Mucosa of descending colon (tissue), 3 donors: ENCODE measurements around the gene GLI1. TPM values are rescaled to one million over a fixed set of nuclear protein-coding genes. Genes with fewer than 3 reads are reported as not detected.

Experiments
- ATAC-seq: fragments of 200-7000 bp; cut with Tn5 transposase; one replicate; pipeline ENCODE4 v1.9.1; 2020; ENCODE audit warnings: mild to moderate bottlenecking, moderate library complexity
- DNase-seq, 3 donors: peaks; one replicate each; pipeline ENCODE4 v3.0.0-alpha.2; 2020
- H3K36me3 ChIP-seq: fragments of 200-600 bp; one replicate; pipeline ENCODE4 v1.8.0; 2021; ENCODE audit warnings: low read depth, mild to moderate bottlenecking
- H3K4me1 ChIP-seq: fragments of 200-600 bp; one replicate; pipeline ENCODE4 v1.8.0; 2021; ENCODE audit warnings: low read depth, mild to moderate bottlenecking
- H3K4me3 ChIP-seq: fragments of 200-600 bp; one replicate; pipeline ENCODE4 v1.8.0; 2021; ENCODE audit warnings: mild to moderate bottlenecking
- H3K9me3 ChIP-seq: fragments of 200-600 bp; one replicate; pipeline ENCODE4 v1.8.0; 2021; ENCODE audit warnings: mild to moderate bottlenecking
- intact Hi-C, 2 donors: fragments of 100-400 bp; cut with DNase I in 1 of 2; cut with micrococcal nuclease in 1 of 2; formaldehyde crosslinking; loops; one replicate each; pipeline versions ENCODE4 v1.11.0 to v1.11.1; 2022; cut with DNase I, micrococcal nuclease
- total RNA-seq, 3 donors: library from RNA; stranded (reverse); fragmentation: NEBNext Ultra II Directional in 2 of 3; extraction: Animal tissue kit (Norgen Biotek cat#: 25700) in 2 of 3; gene quantifications; one replicate each; pipeline versions ENCODE4 v1.2.1 to v1.2.4, GENCODE V29; 2021 to 2023
- TF ChIP-seq, protein P1 (sequence below): fragments of 200-600 bp; IDR thresholded peaks from one replicate; pipeline ENCODE4 v1.8.0; 2022; ENCODE audit warnings: antibody characterized with exemption, mild to moderate bottlenecking
- donor health status: DM: no; HTN: no; CAD: no; lungs with moderate emphysema.
- donor health status: DM: no; HTN: no; CAD: no.
- donor health status: DM: no; HTN: yes; CAD: no.

GLI1 gene
- total RNA-seq, 3 donors from 2014 or later, result 0.46 to 2.0 (median 1.9) TPM

DNA sequence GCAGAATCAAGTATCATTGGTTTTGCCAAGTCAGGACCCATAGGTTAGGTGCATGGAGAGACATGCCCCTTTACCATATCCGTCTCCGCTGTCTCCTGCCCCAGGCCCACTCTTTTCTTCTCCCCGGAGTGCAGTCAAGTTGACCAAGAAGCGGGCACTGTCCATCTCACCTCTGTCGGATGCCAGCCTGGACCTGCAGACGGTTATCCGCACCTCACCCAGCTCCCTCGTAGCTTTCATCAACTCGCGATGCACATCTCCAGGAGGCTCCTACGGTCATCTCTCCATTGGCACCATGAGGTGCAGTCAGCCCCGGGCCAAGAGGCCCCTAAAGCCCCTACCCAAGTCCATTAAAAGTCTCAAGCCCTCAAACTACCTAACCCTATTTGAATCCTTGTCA, 5.0 kb downstream of the GLI1 start:
- intact Hi-C loops, result no loop called here
- TF ChIP-seq, protein P1, sequence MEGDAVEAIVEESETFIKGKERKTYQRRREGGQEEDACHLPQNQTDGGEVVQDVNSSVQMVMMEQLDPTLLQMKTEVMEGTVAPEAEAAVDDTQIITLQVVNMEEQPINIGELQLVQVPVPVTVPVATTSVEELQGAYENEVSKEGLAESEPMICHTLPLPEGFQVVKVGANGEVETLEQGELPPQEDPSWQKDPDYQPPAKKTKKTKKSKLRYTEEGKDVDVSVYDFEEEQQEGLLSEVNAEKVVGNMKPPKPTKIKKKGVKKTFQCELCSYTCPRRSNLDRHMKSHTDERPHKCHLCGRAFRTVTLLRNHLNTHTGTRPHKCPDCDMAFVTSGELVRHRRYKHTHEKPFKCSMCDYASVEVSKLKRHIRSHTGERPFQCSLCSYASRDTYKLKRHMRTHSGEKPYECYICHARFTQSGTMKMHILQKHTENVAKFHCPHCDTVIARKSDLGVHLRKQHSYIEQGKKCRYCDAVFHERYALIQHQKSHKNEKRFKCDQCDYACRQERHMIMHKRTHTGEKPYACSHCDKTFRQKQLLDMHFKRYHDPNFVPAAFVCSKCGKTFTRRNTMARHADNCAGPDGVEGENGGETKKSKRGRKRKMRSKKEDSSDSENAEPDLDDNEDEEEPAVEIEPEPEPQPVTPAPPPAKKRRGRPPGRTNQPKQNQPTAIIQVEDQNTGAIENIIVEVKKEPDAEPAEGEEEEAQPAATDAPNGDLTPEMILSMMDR, result no peak
- Histone ChIP-seq H3K4me3 (no peak overlapping the region), H3K9me3 (no peaks in the 10 kb centered on the region), H3K4me1 (peaks cover 19% of the 10 kb centered on the region), H3K36me3 (no peaks in the 10 kb centered on the region)
- no peak for ATAC-seq
- no peak for DNase-seq

DNA sequence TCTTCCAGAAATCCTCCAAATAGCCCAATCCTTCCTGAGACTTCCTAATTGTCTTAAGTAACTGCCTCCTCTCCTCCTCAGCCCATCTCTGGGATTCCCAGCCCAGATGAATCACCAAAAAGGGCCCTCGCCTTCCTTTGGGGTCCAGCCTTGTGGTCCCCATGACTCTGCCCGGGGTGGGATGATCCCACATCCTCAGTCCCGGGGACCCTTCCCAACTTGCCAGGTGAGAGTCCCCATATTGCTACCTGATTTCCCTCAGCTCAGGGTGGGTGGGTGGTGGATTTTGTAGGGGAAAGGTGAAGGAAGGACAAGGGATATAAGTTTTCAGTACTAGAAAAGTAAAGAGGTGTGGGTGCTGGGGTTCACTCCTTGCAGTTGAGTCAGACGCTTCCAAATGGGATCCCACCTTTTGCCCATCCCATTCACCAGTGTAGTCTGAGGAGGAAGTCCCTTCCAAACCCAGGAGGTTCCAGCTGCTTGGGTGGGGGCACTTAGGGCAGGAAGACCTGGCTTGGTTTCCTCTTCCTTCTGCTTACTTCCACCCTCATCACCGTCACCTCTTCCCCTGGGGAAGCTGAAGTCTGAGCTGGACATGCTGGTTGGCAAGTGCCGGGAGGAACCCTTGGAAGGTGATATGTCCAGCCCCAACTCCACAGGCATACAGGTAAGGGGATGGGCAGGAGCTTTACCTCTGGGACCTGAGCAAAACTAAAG, 5.6 kb downstream of the GLI1 start:
- Histone ChIP-seq H3K4me1 (peaks cover 14% of the 10 kb centered on the region), H3K36me3 (no peaks in the 10 kb centered on the region), H3K4me3 (no peak overlapping the region), H3K9me3 (no peaks in the 10 kb centered on the region)
- TF ChIP-seq, protein P1, result no peak
- intact Hi-C loops, result no loop called here
- ATAC-seq (no peak), DNase-seq (no peak)

DNA sequence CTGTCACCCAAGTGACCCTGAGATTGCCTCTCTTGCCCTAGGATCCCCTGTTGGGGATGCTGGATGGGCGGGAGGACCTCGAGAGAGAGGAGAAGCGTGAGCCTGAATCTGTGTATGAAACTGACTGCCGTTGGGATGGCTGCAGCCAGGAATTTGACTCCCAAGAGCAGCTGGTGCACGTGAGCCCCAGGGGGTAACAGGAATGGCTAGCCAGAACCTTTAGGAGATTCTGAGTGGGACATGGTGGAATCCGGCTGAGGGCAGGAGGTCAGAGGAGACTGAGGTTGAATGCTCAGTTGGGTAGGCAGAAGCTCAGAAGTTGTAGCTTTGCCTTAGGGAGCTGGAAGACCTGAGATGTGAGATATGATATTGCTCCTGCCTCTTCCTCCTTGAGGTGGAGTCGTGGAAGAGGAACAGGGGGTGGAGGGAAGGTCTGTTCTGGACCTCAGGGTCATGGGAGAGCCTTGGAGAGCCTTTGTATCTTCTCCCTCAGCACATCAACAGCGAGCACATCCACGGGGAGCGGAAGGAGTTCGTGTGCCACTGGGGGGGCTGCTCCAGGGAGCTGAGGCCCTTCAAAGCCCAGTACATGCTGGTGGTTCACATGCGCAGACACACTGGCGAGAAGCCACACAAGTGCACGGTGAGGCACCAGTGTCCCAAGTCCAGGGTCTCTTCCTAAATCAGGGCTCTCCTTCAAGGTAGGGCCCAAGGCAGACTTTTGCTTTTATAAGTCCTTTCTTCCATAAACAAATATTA, 6.3 kb downstream of the GLI1 start:
- H3K36me3 ChIP-seq, result no peaks in the 10 kb centered on the region
- peaks cover 14% of the 10 kb centered on the region for H3K4me1 ChIP-seq
- intact Hi-C loops, result no loop called here
- H3K4me3 ChIP-seq, result no peak overlapping the region
- TF ChIP-seq, protein P1, result no peak
- no peak for ATAC-seq
- H3K9me3 ChIP-seq, result no peaks in the 10 kb centered on the region
- DNase-seq, result no peak

DNA sequence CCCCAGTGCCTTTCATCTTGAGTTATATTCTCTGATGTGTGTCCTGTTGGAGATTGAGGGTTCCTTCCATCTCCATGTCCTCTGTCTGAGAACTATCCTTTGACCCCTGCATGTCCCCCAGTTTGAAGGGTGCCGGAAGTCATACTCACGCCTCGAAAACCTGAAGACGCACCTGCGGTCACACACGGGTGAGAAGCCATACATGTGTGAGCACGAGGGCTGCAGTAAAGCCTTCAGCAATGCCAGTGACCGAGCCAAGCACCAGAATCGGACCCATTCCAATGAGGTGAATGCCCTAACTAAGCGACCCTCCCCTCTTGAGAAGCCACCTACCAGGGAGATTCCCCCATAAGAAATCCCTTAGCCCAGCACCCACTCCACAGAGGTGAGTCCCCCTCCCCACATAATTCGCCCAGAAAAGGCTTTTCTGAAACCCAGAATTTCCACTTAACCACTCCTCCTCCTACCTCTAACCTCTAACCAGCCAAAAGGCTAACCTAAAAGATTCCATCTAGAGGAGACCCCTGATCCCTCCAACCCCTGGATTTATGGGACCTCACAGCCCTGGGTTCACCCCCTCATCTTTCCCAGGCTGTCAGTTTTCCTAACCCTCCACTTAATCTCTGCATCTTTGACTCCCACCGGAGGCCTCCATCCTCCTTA, 7.8 kb downstream of the GLI1 start:
- DNase-seq (no peak), ATAC-seq (no peak)
- Histone ChIP-seq H3K36me3 (no peaks in the 10 kb centered on the region), H3K4me1 (peaks cover 11% of the 10 kb centered on the region), H3K4me3 (no peak overlapping the region), H3K9me3 (no peaks in the 10 kb centered on the region)
- TF ChIP-seq, protein P1, result no peak
- intact Hi-C loops, result no loop called here

DNA sequence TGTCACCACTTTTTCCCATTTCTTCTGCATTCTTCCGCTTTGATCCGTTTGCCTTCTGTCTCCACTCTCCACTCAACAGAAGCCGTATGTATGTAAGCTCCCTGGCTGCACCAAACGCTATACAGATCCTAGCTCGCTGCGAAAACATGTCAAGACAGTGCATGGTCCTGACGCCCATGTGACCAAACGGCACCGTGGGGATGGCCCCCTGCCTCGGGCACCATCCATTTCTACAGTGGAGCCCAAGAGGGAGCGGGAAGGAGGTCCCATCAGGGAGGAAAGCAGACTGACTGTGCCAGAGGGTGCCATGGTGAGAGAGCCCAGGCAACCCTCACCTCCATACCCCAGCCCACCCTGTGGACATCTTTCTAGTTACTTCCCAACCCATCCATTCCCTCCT, 8.3 kb downstream of the GLI1 start:
- TF ChIP-seq, protein P1, result no peak
- intact Hi-C loops, result no loop called here
- no peaks in the 10 kb centered on the region for H3K36me3 ChIP-seq
- no peak for ATAC-seq
- peaks cover 11% of the 10 kb centered on the region for H3K4me1 ChIP-seq
- DNase-seq, result no peak
- no peaks in the 10 kb centered on the region for H3K9me3 ChIP-seq
- no peak overlapping the region for H3K4me3 ChIP-seq
